NOMO-1 treated with dmso at 0.1 percent for 144 hours (cell line): ENCODE data around the gene PLSCR5.

ENCODE experiments used
- DNase-seq: peaks from one replicate; lab custom pipeline; 2025; ENCODE audit not compliant: unreplicated experiment; lab: John Stamatoyannopoulos, UW

The PLSCR5 gene, protein sequence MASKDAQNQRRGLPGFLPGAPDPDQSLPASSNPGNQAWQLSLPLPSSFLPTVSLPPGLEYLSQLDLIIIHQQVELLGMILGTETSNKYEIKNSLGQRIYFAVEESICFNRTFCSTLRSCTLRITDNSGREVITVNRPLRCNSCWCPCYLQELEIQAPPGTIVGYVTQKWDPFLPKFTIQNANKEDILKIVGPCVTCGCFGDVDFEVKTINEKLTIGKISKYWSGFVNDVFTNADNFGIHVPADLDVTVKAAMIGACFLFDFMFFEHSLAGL

DNA sequence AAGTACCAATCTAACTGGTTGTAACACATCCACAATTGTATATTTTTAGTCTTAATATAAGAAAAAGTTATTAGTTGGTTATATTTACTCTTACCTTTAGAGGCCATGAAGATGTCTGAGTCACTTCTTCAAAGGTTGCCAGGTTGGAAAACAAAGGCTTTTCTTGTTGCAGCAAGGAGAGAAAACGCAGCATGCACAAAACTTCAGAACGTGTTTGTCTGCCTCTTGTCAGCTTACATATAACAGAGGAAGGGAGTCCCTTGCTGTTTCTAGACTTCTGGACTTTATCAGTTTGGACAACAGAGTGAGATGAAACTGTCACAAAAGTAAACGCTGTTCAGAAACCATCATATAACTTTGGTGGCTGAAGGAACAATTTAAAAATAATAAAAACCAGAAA lies at the start of gene PLSCR5:
PLSCR5 (minus strand) TSS at position 241 of the 400 bp plus-strand sequence; CDS start at position 107, 134 bp downstream.
- no peak for DNase-seq

DNA sequence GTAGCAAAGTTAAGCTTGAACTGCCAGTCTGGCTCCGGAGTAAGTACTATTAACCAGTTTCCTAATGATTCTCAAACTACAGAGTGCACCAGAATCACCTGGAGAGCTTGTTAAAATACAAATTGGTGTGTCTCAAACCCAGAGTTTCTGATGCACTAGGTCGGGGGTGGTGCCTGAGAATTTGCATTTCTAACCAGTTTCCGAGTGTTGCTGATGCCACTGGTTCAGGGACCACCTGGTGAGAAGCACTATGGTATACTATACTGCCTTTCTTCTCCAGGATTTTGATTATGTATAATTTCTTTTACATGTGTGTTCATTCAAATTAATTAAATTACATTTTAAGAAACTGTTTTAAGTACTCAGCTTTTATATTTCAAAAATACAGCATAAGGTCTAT lies 48.8 kb upstream of the PLSCR5 start:
- no peak for DNase-seq

DNA sequence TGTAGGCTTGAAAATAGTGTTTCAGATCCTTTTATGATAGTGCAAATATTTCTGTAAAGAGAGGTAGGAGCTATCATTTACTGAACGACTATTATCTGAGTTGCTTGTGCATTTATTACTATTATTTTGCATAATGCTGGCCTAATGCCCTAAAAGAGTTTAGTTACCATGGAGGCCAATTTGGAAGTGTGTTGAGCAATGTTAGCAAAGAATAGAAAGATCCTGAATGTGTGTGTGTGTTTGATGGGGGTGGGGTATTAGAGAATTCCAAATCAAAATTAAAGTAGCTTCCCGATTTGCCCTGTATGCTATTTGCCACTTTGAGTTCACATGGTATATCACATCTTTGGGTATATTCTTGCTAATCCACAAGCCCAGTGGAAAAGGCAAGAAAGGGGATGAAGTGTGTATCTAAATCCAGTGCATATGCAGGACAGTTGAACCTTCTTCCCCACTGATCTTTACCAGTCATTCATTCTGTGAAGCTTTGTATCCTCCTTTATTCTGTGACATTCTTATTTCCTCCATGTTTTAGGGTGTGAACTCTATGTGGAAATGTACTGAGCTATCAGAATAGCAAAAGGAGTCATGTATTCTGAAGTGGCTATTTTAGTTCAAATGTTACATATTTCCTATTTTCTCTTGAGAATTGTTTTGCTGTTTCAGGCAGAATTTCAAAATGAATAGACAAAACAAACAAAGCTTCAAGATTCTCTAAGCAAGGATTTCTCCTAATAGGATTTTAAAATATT lies 45.7 kb upstream of the PLSCR5 start:
- no peak for DNase-seq

DNA sequence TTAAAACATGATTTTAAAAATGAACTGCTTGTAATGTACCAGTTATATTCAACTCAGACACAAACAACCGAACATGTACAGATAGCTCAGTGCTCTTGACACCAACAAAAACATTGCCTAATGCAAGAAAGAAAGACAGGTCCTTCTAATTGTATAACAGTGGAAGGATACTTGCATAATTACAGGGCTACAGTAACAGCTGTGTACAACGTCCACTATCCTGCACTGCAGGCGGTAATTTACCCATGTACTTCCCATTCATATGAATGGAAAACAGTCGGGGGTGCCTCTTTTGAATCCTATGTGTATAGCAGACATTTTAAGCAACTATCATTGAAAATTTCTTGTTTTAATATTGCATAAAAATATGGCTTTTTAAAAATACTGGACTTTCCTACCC lies 41.1 kb upstream of the PLSCR5 start:
- DNase-seq = peak; percentile 43

DNA sequence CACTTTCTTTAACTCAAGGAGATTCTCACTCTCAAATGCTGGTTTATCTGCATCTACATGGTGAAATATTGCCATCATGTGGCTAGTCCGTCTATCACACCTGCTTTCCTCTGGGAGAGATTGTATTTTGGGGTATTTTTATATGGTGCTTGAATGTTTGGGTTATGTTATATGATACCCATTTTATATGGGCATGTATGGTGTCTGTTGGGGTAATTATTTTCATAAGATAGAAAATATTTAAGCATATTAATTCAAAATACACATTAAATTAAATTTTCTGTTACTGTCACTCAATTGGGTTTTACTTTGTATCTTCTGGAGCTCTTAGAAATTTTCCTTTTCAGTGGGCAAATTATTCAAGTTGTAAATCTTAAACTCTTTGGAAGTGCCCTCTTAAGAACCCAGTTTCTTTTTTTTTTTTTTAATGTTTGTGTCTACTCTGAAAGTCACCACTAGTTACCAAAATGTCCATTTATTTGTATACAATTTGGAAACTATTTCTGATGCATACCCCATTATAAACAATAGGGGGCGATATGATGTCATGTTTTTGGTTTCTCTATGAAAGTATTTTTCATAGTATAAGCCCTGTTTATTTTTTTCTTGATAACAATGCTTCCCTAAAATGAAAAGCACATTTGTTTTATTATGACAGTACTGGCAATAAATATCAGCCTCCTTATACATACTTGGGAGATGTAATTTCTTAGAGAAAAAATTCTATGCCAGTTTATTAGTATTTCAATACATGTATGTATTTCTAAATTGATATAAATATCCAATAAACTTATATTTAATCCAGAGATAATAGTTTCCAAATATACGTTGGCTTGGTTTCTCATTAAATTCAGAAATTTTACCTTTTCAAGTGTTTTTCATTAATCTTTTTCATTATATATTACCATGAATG lies 36.1 kb upstream of the PLSCR5 start:
- DNase-seq = no peak

DNA sequence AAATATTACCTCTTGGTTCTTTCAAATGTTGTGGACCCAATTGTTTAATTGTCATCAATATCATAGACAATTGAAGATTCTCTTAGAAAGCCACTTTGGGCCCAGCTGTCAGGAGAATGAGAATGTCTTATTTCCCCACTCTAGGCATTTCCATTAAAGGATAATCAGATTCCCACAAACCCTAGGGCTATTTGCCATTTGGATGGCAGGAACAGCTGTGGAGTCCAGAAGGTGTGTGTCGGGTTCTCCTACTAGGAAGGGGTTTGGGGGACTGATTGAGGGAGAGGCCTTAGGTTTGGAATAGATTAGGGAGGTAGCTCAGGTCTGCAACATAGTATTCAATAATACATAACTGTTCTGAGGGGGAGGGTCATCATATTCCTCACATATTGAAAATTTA lies 35.2 kb upstream of the PLSCR5 start:
- DNase-seq = no peak

DNA sequence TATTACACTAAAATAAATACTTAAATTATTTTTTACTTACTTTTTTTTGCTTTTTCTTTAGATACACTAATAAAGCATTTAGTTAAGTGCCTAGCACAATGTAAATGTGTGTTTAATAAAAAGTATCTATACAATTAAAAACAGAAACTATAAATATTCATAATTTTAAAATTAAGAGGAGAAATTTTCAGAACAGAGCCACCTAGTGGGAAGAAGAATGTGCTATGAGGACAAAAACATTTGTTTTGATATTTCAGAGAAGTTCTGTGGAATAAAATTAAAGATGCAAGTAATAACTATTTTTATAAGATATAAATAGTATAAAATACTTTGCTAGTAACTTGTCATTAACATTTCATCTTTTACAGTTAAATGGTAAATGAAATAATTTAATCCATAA lies 33.6 kb upstream of the PLSCR5 start:
- DNase-seq = no peak

DNA sequence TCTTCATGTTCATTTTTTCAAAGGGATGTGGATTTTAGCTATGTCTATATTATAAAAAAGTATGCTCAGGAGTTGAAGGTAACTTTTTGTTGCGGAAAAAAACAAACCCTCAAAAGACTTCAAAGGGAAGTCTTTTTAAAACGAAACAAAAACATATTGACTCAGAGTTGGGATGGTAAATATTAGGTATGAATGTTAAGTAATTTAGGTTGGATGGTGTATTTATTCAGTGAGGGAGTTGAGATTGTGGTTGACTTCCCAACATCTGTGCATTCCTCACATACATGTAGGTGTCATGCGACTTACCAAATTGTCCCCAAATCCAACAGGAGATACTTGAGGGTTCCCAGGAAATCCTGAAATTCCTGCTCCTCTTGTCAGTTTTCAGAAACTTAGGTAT lies 32.7 kb upstream of the PLSCR5 start:
- no peak for DNase-seq

DNA sequence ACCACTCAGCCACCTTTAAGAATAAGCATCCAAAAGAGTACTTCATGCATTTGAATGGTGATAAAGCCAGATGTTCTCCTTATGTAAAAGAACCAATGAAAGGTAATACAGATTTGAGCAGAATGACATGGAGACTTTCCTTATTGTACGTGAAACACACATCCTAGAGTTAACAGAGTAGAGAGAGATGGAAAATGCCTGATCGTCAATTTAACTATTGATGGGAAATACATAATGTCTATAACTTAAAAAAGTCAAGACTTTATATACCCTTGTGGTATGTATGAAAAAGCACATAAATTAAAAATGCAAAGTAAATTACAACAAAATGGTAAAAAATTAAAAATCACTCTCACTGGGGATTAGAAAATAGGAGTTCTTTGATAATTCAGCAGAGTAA lies 31.7 kb upstream of the PLSCR5 start:
- DNase-seq = no peak

DNA sequence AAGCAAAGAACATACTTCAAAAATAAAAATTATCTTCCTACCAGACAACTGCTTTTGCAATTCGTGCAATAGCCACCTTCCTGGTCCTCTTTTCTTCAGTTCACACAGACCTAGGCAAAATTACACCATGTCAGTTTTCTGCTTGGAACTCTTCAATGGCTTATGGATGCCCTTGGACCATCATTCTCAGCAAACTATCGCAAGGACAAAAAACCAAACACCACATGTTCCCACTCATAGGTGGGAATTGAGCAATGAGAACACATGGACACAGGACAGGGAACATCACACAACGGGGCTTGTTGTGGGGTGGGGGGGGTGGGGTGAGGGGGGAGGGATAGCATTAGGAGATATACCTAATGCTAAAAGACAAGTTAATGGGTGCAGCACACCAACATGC lies 29.2 kb upstream of the PLSCR5 start:
- no peak for DNase-seq

DNA sequence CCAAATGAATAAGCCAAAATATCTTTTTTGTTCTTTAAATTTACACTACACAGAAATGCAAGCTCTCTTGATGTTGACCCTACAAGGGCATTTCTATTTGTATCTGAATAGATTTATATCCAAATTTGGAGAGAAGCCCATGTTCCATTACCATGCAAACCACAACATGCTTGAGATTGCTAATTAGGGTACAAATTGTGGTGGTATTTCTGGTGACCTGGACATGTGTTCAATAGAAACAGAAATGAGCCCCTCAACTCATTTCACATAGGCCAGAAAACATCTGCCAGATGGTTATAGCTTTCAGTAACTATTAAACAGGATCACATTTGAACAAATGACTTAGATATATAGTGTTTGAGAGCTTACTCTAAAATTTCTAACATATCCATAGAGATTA lies 23.5 kb upstream of the PLSCR5 start:
- DNase-seq = no peak

DNA sequence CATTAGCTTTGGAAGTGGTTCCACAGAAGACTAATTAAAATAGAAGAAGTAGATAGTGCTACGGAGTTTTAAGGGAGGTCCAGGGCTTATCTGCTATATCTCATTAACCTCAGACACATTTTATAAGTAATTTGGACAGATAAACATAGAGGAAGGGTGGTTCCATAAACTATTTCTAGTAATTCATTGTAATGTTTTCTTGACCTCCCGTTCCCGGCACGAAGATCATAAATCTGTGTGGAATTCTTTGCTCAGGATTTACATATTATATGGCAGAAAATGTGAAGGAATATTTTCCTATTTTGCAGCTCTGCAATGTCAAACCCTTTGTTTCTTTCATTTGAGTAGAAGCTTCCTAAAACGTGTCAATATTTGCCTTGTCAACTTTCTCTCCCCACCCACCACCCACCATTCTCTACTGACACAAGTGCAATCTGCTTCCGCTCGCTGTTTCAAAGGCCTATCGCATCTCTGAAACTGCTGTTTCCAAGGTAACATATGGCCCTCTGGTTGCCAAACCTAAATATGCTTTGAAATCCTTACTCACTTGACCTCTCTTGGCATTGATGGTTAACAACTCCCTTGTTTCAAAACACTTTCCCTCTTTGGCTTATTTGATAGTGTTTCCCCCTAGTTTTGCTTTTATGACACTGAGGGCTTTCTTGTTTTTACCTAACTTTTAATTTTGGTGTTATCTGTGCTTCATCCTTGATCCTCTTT lies 21.4 kb upstream of the PLSCR5 start:
- DNase-seq = no peak

DNA sequence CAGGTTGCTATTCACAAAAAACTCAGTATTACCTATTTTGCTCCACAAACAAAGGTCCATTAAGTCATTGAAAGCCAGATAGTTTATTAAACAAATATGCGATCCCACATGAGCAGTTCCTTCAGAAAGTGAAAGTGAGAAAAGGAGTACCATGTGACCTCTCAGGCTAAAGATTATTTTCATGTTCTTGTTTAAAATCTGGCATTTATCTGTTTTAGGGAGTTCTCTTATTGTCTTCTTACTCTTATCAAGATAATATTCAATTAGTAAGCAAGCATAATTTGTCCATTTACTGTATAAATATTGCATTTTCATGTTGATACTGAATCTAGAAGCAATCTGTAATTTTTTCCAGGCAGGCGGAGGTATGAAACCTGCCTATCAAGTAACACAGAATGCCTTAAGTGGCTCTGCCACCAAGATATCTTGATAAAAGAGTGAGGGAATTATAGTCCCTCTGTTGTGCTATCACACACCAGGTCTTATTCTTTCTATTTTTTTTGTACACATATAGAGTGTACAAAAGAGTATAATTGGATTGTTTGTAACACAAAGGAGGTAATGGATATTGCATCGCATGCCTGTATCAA lies 20.1 kb upstream of the PLSCR5 start:
- DNase-seq = no peak

DNA sequence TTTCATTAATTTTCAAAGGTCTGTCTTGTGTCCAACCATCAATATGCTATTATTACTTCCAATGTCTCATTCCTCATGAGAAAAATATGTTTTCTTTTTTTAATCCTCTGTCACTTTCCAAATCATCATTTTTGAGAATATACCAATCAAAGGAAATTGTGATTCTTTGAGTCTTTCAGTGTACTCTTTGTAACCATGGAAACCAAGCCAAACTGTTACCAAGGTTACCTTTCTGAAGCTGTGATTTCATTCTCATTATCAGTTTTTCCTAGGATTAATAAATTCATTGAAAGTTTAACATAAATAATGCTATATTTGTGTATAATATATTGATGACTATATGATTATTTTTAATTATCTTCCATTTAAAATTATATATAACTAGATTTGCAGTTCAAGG lies 16.6 kb upstream of the PLSCR5 start:
- no peak for DNase-seq

DNA sequence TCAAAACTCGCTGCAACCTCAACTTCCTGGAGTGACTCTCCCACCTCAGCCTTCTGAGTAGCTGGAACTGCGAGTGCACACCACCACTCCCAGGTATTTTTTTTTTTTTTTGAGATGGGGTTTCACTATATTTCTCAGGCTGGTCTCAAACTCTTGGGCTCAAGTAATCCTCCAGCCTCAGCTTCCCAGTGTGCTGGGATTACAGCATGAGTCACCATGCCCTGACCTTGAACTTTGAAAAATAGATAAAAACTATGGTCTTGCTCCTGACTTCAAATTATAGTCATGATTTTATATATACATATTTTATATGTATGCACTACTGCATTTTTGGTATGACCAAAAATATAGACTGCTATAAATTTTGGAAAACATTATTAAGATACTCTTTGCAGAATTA lies 6.9 kb upstream of the PLSCR5 start:
- no peak for DNase-seq

DNA sequence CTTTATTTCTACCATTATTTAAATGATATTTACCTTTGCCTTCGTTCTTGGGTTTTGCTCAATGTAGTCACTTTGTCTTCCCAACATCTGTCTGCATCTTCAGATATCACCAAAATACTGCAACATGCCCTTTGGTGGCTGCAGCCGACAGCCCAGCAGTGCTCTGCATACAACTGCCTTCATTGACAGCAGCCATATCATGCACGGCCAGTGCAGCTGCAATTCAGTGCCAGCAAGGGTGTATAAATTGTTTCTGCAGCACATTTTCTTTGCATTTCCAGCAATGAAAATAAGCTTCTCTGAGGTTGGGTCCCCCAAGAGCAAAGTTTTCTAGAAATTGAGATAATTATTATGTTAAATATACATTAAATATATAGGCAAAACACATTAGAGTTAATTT lies 6.0 kb upstream of the PLSCR5 start:
- no peak for DNase-seq

DNA sequence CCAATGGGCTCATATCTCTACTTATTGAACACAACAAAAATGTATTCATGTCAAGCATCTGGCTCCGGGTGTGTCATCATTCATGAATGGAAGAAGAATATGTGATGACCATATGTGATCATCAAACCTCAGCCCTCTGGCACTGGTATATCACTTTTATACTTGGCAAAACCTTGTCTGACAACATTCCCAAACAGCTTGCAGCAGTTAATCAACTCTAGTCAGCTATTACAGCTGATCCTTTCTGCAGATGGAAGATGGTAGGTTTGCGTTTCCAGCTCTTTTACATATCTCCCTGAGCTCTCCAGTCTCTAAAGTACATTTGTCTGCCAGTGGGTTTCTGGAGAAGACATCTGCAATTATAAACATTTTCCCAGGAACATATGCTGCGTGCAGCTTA lies 6.6 kb downstream of the PLSCR5 start:
- DNase-seq = no peak

DNA sequence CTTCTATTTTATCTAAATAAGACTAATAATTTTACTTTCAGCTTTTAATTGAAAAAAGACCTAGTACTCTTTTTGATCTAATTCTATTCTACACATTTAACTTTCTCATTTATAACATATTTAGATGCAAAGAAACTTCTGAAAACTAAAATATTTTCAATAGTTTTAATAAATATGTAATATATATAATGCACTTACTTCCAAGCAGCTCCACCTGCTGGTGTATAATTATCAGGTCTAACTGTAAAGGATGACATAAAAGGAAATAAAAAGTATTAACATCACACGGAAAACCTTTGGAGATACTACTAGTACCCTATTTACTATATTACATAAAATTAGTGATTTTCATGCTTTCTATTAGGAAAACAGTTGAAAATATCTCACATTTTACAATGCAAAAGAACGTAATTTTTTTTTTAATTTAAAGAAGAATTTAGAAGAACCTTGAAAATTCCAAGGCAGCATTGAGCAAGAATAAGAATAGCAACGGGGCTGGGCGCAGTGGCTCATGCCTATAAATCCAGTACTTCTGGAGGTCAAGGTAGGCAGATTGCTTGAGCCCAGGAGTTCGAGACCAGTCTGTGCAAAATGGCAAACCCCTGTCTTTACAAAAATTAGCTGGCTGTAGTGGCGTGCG lies 10.2 kb downstream of the PLSCR5 start:
- DNase-seq = no peak

DNA sequence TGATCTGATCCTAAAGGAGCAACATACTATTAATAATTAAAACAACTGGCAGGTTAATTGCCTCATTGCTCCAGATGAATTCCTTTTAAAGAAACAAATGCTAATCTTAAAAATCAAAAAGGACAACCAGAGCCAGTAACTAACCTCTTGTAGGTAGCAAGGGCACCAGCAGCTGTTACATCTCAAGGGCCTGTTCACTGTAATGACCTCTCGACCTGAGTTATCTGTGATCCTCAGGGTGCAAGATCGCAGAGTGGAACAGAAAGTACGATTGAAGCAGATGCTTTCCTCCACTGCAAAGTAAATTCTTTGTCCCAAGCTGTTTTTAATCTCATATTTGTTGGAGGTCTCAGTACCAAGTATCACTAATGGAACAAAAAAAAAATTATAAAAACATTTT lies 11.4 kb downstream of the PLSCR5 start:
- DNase-seq = no peak

DNA sequence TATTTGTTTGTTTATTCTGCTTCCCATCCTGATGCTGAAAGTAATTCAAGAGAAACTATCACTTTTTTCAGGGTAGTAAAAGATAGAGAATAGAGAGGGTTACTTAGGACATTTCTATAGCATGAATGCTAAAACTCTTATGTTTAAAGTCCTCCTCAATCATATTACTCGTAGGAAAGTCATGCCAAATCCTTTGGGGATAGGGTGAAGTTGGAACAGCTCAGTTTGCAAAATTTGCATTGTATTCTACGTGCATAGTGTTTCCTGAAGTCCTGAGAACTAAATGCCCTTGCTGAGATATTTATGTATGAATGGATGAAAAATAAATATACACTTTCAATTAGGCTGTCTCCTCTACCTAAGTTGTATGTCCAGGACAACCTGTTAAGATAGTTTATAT lies 14.6 kb downstream of the PLSCR5 start:
- DNase-seq = no peak
